CD4-positive, alpha-beta T cell treated with Interleukin-15 for 4 hours (primary cell): ENCODE measurements around the gene ARSG.
"Not testable (repeated sequence)": the region's sequence is repeated elsewhere in the genome, so short reads cannot be mapped to it uniquely, and the experiment has no call there.

Source experiments
- DNase-seq: peaks from one replicate; pipeline ENCODE4 v3.0.0-alpha.2; 2020; ENCODE audit warnings: low spot score

The ARSG gene

DNA sequence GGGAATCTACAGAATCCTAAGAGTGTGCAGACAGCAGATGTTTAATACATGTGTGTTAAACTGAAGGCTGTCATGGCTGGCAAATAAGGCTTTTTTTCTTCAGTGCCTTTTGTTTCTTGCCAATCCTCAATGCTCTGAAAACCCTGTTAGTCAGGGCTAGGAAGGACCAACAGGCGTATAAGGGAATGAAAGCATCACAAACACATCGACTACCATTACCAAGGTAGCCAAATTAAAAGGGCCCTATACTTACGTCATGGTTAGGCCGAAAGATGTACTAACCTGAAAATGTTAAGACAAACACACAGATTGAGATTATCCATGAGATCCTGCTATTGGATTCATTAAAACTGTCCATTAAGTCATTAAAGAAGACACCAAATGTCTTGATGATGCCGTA lies 13.5 kb upstream of the ARSG start:
- DNase-seq: no peak

DNA sequence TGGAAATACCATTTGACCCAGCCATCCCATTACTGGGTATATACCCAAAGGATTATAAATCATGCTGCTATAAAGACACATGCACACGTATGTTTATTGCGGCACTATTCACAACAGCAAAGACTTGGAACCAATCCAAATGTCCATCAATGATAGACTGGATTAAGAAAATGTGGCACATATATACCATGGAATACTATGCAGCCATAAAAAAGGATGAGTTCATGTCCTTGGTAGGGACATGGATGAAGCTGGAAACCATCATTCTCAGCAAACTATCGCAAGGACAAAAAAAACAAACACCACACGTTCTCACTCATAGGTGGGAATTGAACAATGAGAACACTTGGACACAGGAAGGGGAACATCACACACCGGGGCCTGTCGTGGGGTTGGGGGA lies 9.3 kb upstream of the ARSG start:
- DNase-seq: not testable (repeated sequence)

DNA sequence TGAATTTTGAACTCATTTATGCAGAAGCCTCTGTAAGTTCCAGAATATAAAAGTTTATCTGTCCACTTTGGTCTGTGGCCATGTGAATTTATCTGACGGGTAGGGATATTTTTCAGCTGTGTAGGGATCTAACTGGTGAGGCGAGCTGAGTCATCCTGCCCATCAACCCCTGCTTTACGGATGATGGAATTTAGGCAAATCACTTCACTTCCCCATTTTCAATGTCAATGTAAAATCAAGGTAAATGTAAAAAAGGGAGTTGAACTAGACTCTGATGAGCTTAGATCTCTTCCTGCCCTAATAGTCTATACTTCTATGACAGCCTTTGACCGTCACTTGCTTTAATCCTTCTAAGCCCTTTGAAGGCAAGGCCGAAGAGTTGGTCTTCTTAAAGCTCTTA lies 2.9 kb upstream of the ARSG start:
- DNase-seq: no peak

DNA sequence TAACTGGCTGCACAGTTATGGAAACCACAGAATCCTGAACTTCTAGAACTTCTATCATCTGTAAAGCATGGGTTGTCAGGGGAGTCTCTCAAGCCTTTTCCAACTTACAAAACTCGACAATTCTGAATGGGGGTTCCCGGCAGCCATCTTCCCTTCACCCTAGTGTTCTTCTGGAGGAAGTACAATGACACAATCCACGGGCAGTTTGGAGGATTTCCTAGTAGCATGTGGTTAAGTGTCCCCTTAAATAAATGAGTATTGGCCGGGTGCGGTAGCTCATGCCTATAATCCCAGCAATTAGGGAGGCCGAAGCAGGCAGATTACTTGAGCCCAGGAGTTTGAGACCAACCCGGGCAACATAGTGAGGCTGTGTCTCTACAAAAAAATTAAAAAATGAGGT lies 2.5 kb upstream of the ARSG start:
- DNase-seq: peak; percentile 21

DNA sequence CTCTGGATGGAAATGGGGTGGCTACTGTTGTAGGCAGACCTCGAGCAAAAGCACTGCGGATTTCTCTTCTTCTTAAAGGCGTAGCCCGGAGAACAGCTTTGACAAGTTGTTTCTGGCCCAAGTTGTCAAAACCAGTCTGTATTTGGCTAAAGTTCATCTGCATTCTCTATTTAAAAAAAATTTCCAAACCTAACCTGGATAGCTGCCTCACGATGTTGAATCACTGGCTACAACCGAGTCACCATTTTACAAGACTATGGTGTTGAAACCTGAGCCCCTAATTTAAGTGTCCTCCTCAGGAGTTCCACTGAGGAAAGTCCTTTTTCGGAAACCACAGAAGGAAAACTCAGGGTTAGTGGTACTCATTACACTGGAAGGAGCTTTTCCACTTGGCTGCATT lies 1.8 kb upstream of the ARSG start:
- DNase-seq: no peak

DNA sequence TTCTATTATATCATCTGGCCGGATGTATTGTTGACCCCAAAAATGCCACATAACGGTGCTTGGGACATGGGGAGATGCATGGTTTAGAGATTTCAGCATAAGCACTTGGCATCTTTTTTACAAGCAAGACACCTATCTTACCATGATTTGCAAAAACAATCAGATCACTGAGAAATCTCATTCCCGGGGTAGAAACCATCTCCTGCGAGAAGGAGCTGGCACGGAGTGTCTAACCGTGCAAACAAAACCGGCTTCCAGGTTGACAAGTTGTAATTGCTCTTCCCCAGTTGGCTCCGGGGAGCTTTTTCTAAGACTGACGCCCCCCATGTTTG lies 1.4 kb upstream of the ARSG start:
- no peak for DNase-seq

DNA sequence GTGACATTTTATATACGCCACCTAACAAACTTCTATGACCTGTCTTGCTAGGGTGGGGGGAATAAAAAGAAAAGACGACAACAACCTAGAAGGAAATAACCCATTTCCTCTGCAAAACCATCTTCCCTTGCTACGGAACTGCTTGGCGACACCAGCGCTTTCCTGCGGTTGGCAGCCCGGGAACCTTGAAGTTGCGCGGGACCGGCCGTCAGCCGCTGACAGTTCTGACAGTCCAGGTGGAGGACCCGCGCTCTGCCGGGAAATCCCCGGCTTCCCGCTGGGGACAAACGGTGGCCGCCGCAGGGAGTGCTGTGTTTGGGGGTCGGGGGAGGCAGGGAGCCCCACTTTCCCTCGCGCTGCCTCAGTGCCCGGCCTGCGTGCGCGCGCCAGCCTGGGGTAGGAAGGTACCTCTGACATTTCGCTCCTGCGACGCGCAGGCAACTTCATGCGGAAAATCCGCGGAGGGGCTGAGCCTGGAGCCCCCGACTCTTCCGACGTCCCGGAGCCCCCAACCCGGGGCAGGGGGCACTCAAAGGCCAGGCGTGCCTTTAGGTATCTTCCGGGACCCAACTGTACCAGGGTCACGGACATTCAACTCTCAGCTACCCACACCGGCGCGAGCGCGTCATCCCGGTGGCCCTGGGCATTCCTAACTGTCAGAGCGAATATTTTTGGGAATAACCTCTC lies 884 bp upstream of the ARSG start:
- DNase-seq: peak; percentile 46

DNA sequence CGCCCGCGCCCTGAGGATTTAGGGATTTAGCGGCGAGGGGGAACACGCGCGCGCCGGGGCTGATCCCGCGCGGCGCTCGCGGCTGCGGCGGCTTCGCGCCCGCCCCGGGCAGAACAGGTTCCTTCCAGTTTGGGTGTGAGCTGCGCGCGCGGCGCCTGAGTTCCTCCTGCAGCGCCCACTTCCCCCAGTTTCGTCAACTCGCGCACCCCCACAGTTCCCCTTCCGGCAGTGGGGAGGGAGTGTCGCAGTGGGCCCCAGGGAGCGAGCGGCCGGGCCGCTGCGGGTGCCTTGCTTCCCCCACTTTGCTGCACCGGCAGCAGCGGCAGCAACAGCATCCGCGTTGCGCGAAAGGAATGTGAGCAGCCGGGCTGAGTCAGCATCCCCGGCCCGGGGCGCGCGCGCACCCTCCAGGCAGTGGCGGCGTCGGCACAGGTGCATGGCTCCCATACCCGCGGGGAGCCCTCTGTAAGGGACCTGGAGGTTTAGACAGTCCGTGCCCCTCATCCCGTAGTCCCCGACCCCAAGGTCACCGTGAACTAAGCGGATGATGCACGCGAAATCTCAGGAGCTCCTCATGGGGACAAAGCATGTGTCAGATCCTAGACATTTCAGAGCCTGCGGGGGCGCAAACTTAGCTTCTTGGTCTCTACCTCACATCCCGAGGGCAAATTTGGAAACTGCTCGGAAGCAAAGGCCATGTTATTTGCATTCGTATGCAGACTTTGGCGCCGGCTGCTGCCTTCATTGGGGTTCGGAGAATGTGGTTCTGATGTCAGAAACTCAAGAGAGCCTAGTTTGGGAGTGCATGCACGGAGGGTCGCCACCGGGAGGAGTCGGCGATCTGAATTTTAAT lies 767 bp downstream of the ARSG start:
- DNase-seq: peak; percentile 93

DNA sequence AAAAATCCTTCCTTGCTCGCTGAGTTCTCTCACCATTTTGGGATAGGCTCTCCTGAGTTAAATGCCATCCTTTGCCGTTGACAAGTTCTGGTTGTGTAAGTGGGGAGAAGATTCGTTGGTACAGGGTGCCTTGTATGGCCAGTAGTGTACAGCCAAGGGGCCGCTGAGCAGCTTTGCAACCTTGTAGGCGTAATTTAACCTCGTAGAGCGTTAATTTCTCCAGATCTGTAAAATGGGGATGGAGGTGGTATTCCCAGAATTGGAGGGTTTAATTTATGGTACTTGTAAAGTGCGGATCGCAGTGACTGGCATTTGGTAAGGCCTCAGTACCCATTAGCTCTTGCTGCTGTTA lies 1.4 kb downstream of the ARSG start:
- DNase-seq: no peak

DNA sequence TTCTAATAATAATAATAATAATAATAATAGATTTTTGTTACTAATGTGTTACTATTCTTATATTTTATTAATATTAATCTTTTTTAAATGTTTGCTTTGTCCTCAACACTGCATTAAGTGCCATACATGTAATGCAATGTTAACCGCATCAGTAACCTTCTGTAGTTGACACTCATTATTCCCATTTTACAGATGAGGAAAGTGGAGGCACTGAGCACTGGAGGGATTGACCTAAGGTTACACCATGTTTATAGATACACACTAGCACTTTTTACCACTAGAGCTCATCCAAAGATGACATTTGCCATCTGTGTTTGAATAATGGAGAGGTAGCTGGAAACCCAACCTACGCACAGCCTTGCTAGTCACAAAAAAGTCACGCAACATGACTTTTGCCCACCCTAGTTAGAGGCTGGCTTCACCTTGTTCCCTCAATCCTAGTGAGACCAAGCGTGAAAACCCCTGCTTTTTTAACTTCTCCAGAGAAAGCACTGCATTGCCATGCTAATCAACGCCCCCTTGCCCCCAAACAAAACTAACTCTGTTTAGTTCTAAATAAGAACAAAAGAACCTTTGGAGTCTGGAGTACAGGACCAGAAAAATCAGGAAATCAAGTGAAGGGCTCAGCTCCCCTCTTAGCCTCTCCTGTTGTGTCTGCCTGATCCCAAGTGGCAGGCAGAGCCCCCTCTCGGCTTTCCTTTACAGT lies 2.3 kb downstream of the ARSG start:
- DNase-seq: no peak

DNA sequence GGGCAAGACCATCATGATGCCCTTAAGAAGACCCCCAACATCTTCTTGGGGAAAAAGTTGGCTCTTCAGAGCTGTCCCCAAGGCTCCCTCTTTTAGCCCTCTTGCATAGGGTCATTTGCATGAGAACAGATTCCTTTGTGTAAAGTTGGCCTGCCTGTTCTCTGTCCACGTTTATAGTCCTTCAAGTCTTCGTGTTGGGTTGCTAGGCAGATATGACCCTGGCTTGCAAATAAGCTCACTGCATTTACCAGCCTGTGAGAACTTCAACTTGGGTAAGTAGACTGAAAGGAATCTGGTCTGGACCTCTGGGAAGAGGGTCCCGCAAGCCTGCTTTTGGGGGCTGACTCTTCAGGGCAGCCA lies 2.9 kb downstream of the ARSG start:
- no peak for DNase-seq

DNA sequence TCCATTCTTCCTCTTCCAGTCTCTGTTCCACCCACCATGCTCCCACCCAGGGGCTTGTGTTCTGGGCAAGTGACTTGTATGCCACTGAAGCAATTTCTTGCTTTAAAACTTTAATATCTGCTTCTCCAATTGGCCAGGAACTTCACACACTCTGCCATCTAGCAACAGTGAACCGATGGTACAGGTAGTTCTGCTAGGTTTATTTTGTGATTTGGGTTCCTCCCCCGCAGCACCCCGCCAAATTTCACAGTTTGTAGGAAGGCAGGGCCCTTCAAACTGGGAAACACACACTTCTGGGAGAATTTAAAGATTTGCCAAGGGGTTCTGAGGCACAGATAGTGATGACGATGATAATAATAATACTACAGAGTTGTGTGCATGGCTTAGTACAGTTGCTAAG lies 3.3 kb downstream of the ARSG start:
- no peak for DNase-seq

DNA sequence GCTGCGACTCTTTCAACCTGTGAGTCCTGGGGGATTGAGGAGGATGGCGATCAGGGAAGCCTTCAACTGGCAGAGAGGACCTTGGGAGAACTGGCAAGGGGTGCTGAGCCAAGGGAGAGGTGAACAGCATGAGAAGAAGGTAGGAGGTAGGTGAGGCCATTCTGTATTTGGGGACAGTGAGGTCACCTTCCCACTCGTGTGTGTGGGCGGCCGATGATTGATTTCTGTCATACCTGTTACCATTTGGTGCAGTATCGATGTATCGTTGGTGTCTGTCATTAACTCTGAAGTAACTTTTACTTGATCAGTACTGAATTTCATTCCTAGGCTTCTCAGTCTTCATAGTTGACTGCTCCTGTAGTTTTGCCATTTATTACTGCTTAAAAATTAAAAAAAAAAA lies 3.8 kb downstream of the ARSG start:
- no peak for DNase-seq

DNA sequence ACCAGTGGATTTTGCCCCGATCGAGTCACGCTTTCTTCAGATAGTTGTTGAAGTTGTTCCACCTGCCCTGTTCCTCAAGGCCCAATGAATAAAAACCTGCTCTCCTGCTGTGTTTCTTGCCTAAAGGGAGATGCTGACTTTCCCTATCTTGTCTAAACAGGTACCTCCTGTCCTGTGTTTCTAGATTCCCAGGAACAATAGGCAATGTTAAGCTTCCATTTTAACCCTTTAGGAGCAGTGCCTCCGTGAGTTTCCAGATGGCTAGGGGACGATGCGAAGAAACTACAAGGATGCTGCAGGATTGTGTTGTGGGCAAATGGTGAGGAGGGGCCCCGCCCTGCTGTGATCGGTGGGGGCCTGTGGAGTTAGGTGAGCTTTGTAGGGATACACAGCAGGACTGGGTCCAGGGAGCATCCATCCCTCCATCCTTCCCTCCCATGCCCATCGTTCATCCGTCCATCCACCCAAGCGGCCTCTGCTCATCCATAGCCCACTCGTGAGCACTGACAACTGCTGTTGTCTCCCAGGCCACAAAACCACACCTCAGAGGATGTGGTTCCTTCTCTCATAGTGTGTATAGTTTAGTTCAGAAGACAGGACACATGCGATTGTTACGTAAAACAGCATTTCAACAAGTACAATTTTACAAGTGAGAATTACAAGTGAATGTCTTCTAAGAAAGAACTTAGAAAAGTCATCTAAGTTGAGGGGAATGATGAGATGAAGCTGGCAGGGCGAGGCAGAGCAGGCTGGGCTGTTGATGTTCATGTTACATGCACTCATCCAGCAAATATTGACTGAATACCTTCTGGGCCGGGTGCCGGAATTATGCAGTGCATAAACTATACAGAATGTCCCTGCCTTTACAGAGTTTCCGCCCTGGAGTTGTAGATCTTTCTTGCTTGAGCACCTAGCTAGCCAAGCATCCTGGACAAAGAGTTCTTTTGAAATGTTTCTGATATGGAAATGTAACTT lies 5.2 kb downstream of the ARSG start:
- DNase-seq: peak; percentile 72

DNA sequence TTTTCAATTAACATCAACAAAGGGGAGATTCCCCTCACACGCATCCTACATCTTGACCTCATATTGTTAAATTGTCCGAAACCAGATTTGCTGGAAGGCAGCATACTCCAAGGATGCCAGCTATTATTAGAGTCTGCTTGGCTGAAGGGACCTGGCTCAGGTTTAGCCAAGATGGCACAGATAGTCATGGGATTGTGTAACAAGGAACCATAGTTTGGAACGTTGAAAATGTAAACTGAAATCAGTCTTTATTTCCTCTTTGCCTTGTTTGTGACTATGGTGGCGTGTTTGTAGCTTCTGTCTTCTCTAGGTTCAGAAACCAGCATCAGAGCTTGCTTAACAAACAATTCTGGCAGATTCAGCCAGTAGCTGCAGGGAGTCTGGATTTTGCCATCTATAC lies 5.9 kb downstream of the ARSG start:
- DNase-seq: no peak

DNA sequence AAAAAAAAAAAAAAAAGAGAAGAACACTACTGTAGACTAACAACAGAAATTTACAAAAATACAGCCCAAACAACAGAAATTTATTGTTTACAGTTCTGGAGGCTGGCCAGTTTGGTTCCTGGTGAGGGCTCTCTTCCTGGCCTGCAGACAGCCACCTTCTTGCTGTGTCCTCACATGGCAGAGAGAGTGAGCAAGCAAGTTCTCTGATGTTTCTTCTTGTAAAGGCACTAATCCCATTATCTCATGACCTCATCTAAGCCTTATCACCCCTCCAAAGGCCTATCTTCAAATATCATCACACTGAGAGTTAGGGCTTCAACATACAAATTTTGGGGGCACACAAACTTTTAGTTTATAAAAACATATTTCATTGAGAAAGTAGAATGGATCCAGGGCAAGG lies 7.3 kb downstream of the ARSG start:
- DNase-seq: no peak

DNA sequence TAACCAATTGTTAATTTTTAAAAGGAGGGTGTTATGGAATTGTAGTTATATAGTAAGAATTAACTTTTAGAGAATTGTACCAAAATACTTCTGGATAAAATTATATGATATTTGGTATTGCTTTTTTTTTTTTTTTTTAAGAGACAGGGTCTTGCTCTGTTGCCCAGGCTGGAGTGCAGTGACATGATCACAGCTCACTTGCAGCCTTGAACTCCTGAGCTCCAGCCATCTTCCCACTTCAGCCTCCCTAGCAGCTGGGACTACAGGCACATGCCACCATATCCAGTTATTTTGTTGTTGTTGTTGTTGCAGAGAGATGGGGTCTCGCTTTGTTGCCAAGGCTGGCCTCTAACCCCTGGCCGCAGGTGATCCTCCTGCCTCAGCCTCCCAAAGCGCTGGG lies 8.5 kb downstream of the ARSG start:
- no peak for DNase-seq

DNA sequence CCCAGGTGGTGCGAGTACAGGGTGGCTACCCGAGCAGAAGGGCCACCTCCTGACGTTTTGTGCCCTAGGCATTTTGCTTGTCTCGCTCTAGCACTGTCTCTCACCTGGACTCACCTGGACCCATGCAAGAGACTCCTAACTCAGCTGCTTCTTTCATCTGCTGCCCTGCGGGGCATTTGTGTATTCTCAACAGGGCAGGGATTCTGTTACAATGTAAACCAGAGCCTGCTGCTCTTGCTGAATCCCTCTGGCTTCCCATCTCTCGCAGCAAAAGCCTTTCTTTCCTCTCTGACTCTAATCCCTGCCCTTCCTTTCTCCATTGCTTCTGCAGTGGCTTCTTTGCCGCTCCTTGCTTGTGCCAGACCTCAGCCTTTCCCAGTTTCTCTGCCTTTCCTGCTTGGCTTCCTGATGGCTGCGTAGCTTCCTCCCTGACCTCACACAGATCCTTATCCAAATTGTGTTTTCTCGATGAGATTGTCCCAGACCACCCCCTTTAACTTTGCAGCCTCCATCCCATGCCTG lies 10.2 kb downstream of the ARSG start:
- no peak for DNase-seq

DNA sequence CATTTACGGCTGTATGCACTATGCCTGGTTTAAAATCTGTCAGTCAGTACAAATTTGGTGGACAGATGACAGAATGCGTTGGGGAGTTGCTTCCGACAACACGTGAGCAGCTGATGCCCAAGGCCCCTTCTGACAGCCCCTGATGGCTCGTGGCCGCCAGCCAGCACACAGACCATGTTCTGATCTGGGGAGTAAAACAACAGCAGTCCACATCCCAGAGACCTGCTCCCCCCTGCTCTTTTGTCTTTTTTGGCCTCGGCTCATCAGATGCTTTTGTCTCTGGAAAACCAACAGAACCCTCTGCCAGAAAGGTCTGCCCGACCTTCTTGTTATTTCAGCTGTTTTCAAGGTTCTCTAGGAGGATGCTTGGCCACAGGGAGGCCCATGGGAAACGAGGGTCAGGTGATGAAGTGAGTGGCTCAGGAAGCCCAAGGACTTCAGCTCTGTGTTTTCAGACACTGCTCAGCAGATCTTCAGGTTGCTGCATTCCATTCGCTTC lies 10.8 kb downstream of the ARSG start:
- no peak for DNase-seq

DNA sequence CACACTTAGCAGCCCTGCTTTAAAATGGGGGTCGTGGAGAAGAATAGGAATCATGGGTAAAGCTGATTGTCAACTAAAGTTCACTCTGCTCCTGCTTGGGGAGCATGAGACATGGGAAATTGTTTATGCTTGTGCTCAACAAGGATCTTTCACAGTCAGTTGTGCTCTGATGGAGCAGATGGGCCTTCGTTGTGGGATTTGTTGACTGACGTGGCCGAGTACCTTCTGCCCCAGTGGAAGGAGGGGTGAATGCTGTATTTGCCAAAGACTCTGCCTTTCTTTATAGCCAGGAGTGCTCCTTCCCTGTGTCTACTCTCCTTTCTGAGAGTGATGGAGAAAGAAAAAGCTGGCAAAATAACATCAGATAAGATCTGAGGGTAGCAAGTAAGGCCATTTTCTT lies 11.4 kb downstream of the ARSG start:
- DNase-seq: no peak

DNA sequence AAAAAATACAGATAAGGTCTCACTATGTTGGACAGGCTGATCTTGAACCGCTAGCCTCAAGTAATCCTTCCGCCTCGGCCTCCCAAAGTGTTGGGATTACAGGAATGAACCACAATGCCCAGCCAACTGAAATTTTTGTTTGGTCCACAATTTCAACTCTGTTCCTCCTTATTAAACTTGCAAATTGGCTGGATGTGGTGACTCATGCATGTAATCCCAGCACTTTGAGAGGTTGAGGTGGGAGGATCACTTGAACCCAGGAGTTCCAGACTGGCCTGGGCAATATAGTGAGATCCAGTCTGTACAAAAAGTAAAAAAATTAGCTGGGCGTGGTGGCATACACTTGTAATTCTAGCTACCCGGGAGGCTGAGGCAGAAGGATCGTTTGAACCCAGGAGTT lies 13.4 kb downstream of the ARSG start:
- no peak for DNase-seq

DNA sequence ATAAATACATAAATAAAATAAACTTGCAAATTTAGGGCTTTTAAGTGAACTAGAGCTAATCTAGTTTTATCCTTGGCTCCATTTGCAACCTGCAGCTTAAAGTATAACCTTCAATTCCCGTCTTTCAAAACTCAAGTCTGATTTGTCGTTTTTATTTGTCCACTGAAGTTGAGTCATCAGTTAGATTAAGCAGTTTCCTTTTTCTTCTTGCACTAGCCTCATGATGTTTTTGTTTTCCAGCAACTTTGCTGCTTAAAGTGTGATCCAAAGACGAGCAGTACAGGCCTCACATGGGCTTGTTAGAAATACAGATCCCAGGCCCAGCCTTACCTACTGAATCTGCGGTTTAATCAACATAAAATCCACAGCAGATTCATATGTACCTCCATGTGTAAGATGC lies 13.8 kb downstream of the ARSG start:
- no peak for DNase-seq
